ENCODE measurements around the gene HOXA3. TPM values are rescaled to one million over a fixed set of nuclear protein-coding genes. Genes with fewer than 3 reads are reported as not detected.

The HOXA3 gene
- total RNA-seq, 3 donors from 2014 or later: 4.5 to 6.4 (median 4.6) TPM

GRCh38 chr7:27183682-27184336, 31.4 kb upstream of the HOXA3 start:
- intact Hi-C loops (cut with DNase I; ENCODE audit: low total_unique reads): no loop called here
- H3K9me3 ChIP-seq: no peaks in the 10 kb centered on the region
- TF ChIP-seq POLR2A (IDR thresholded peaks at IDR 0.05) (no peak), POLR2AphosphoS5 (IDR thresholded peaks at IDR 0.05) (no peak)
- TF ChIP-seq, protein P1, sequence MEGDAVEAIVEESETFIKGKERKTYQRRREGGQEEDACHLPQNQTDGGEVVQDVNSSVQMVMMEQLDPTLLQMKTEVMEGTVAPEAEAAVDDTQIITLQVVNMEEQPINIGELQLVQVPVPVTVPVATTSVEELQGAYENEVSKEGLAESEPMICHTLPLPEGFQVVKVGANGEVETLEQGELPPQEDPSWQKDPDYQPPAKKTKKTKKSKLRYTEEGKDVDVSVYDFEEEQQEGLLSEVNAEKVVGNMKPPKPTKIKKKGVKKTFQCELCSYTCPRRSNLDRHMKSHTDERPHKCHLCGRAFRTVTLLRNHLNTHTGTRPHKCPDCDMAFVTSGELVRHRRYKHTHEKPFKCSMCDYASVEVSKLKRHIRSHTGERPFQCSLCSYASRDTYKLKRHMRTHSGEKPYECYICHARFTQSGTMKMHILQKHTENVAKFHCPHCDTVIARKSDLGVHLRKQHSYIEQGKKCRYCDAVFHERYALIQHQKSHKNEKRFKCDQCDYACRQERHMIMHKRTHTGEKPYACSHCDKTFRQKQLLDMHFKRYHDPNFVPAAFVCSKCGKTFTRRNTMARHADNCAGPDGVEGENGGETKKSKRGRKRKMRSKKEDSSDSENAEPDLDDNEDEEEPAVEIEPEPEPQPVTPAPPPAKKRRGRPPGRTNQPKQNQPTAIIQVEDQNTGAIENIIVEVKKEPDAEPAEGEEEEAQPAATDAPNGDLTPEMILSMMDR (IDR thresholded peaks at IDR 0.05): no peak
- DNase-seq (ENCODE audit: low spot score in 2 of 2): no peak
- no peaks in the 10 kb centered on the region for H3K36me3 ChIP-seq
- H3K27me3 ChIP-seq: peaks cover 19 to 97% of the 10 kb centered on the region in 2 donors
- no peak overlapping the region for H3K27ac ChIP-seq
- H3K4me1 ChIP-seq: peaks cover 0 to 15% of the 10 kb centered on the region in 2 donors
- peak overlapping the region; percentile 39 to 69 (median 55) for H3K4me3 ChIP-seq

- peaks cover 16 to 91% of the 10 kb centered on the region in 2 donors for H3K27me3 ChIP-seq
- peak in 1 of 2 donors; percentile 38 for DNase-seq (ENCODE audit: low spot score in 2 of 2)
- peaks cover 0 to 15% of the 10 kb centered on the region in 2 donors for H3K4me1 ChIP-seq
- TF ChIP-seq POLR2A (IDR thresholded peaks at IDR 0.05) (no peak), POLR2AphosphoS5 (IDR thresholded peaks at IDR 0.05) (no peak)
- TF ChIP-seq, protein P1 (IDR thresholded peaks at IDR 0.05): no peak
- intact Hi-C loops (cut with DNase I; ENCODE audit: low total_unique reads): no loop called here
- H3K4me3 ChIP-seq: peak overlapping the region; percentile 39 to 55 (median 54)
- H3K9me3 ChIP-seq: no peaks in the 10 kb centered on the region
- no peak overlapping the region for H3K27ac ChIP-seq
- no peaks in the 10 kb centered on the region for H3K36me3 ChIP-seq
These were observed 30.7 kb upstream of the HOXA3 start for GRCh38 chr7:27182861-27183681.

- intact Hi-C loops (cut with DNase I; ENCODE audit: low total_unique reads): no loop called here
- Histone ChIP-seq H3K27me3 (peaks cover 16 to 89% of the 10 kb centered on the region in 2 donors), H3K4me3 (no peak overlapping the region), H3K4me1 (peaks cover 0 to 15% of the 10 kb centered on the region in 2 donors), H3K27ac (no peak overlapping the region), H3K9me3 (no peaks in the 10 kb centered on the region), H3K36me3 (no peaks in the 10 kb centered on the region)
- TF ChIP-seq POLR2A (IDR thresholded peaks at IDR 0.05) (no peak), POLR2AphosphoS5 (IDR thresholded peaks at IDR 0.05) (no peak)
- TF ChIP-seq, protein P1 (IDR thresholded peaks at IDR 0.05): no peak
- peak in 1 of 2 donors; percentile 46 for DNase-seq (ENCODE audit: low spot score in 2 of 2)
These were observed 30.0 kb upstream of the HOXA3 start for GRCh38 chr7:27182285-27182841.

DNA sequence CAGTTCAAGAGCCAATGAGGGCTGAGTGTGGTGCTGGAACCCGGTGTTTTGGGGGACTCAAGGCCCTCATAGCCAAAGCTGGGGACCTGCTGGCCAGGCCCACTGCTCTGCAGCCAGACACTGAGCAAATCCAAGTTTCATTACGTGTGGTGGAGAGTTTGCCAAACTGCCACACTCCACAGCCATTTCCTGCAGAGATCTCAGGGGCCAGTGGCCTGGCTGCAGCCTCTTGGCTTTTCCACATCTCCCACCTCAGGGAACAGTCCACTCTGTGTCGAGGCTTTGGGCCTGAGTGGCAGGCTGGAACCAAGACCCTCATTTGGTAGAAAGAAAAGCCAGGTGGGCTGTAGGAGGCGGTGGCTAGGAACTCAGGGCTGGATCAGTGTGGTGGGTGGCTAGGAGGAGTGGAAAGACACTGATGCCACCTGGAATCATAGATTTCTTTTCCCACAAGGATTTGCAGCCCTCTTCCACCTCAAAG, 29.5 kb upstream of the HOXA3 start:
- Histone ChIP-seq H3K4me1 (peaks cover 0 to 15% of the 10 kb centered on the region in 2 donors), H3K27me3 (peaks cover 16 to 89% of the 10 kb centered on the region in 2 donors), H3K36me3 (no peaks in the 10 kb centered on the region), H3K27ac (no peak overlapping the region), H3K9me3 (no peaks in the 10 kb centered on the region), H3K4me3 (no peak overlapping the region)
- intact Hi-C loops (cut with DNase I; ENCODE audit: low total_unique reads): no loop called here
- DNase-seq (ENCODE audit: low spot score in 2 of 2): no peak
- TF ChIP-seq, protein P1 (IDR thresholded peaks at IDR 0.05): no peak
- TF ChIP-seq POLR2A (IDR thresholded peaks at IDR 0.05): no peak
- TF ChIP-seq POLR2AphosphoS5 (IDR thresholded peaks at IDR 0.05): no peak

Data from breast epithelium (tissue), 4 donors.